Measurements from ENCODE around the gene INPP5A.

- TF ChIP-seq POLR2A (IDR thresholded peaks at IDR 0.05) (no peak), CTCF (IDR thresholded peaks at IDR 0.05) (no peak)
Observed at GRCh38 chr10:132600416-132600815, 62.8 kb downstream of the INPP5A start.

All from lower leg skin (tissue), 3 donors.